ENCODE results near the gene GPR146.
"Not testable (repeated sequence)": the region's sequence is repeated elsewhere in the genome, so short reads cannot be mapped to it uniquely, and the experiment has no call there.

GPR146 gene

DNA sequence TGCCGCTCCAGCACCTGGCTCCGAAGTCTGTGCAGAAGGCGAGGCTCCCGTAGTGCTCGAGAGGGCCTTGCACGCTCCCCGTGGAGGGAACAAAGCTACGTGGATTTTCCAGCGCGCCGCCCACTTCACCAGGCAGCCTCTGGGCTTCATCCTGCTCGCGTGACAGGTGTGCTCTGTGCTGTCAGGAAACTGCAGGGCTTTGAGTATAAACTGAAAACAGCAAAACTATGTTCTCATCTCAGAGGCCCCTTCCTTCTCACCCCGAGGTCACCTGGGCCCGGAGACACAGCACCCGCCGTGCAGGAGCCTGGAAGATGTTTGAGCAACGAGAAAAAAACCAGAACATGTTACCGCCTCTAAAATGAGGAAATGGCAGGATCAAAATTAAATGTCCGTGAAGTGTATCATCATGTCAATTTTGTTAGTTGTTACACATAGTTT, 17.6 kb upstream of the GPR146 start:
- DNase-seq, result no peak

DNA sequence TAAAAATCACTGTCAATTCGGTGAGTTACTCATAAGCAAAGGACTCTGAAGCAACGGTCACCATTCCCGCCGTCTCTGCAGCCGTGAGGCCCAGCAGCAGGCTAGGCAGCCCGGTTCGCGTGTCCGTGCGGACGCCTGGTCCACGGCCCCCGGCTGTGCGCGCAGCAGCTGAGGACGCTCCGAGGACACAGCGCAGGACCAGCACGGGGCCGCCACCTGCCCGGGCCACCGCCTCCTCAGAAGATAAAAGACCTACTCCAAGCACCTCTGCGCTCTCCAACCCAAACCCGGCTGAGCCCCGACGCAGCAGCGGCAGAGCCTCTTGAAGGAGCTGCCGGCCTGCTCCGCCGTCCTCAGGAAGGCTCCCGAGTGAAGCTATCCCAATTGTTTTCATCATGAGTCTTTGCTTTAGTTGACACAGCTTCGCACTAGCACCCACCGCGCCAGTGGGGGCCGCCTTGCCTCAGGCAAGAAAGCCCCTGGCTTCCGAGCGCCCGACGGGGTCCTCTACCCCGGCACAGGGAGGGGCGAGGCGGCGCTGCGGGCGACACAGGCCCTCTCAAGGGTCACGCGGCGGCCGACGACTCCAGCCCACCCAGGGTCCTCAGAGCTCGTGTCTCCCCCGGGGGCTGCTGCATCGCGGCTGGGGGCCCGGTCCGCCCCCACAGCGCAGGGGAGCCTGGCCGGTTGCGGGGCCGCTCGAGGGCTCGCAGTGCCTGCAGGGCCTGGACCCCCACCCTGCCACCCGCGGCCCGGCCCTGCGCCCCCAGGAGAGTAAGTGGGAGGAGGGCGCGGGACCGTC, 16.9 kb upstream of the GPR146 start:
- DNase-seq, result no peak

DNA sequence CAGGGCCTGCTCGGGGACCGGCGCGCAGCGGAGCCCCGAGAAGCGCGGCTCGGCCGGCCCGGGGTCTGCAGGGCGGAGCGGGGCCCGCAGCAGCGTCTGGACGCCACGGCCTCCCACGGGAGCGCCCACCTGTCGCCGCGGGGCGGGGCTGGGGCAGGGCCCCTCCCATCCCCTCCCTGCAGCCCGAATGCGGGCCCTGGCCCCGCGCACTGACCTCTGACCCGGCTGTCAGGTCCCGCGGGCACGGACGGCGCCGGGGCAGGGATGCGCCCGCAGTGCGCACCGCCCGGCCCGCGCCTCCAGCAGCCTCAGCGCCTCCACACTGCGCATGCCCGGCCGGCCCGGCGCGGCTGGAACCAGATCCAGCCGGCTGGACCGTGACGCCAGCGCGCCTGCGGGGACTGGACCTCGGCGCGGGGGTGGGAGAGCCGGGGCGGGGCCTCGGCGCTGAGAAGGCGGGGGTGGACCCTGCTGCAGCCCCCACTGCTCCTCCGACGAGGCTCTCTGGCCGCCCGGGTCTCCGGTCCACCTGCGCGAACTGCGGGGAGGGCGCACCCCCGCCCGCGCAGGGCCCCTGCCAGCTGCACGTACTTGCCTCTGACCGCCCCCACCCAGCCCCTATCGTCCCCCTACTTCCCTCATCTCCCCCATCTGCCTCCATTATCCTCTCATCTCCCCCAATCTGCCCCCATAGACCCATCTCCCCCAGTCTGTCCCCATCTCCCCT, 16.1 kb upstream of the GPR146 start:
- DNase-seq, result peak; percentile 54 to 85 (median 72)

DNA sequence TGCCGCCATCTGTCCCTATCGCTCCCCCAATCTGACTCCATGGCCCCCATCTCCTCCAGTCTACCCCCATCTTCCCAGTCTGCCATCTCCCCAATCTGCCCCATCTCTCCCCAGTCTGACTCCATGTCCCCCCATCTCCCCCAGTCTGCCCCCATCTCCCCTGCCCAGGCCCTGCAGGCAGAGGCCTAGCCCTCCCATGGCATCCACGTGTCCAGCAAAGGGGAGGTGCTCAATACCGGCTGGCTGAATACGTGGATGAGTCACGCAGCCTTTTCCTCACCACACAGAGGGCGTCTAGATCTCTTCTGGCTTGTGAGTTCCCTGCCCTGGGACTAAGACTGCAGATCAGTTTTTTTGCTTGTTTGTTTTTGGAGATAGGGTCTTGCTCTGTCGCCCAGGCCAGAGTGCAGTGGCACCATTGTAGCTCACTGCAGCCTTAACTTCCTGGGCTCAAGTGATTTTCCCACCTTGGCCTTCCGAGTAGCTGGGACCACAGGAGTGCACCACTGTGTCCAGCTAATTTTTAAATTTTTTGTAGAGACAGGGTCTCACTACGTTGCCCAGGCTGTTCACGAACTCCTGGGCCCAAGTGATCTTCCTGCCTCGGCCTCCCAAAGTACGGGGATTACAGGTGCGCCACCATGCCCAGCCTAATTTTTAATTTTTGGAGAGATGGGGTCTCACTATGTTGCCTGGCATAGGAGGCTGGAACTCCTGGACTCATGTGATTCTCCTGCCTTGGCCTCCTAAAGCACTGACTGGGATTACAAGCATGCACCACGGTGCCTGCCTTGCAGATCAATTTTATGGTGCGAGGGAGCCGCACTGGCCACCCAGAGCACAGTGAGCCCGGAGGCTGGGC, 15.3 kb upstream of the GPR146 start:
- DNase-seq, result peak in 5 of 6 experiments; percentile 22 to 39 (median 24)

DNA sequence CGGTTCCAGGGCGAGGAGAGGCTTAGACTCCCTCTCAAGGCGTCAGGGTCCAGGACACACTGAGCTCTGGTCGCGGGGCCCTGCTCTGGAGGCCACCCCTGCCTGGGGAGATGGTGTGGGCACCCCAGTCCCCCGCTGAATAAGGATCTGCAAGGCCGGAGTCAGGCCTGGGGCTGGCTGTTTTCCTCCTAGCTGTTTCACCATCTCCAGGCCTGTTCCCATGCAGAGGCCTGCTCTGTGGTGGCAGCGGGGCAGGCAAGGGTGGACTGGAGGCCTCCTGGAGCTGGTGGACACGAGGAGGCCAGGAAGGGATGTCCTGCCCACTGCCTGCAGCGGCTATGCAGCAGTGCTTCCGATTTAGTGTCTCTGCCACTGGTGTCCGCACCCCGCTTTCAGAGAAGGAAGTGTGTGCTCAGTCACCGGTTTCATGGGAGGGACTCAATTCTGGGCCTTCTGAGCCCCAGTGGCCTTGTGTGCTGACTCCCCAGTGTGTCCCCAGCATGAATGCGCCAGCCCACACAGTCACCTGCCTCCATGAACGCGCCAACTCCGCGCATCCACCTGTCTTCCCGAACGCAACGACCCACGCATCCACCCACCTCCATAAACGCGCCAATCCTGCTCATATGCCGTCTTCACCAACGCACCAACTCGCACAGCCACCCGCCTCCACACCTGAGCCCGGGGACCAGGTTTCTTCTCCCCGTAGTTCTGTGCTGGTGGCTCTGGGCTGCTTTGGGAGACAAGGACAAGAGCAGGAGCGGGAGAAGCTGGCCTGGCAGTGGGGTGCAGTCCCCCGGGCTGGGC, 14.5 kb upstream of the GPR146 start:
- no peak for DNase-seq

DNA sequence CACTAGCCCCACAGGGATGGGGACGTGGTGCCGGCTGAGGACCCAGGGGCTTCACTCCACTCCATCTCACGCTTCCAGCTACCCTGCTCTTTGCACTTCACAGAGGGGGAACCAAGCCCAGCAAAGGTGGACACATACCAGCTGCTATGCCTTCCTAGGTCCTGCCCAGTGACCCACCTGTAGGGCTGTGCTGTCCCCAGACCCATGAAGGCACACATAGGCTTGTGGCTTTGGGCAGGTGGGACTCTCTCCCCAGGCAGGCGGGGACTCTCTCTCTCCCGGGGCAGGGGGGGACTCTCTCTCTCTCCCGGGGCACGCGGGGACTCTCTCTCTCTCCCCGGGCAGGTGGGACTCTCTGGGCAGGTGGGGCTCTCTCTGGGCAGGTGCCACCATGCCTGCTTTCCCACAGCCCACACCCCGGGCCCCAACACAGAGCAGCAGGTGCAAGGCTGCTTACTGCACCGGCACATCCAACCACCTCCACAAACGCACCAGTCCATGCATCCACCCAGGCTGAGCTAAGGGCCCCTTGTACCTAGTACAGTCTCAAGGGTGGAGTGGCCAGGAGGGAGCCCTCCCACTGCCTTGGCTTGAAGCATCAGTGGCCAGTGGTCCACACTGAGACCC, 13.8 kb upstream of the GPR146 start:
- no peak for DNase-seq

DNA sequence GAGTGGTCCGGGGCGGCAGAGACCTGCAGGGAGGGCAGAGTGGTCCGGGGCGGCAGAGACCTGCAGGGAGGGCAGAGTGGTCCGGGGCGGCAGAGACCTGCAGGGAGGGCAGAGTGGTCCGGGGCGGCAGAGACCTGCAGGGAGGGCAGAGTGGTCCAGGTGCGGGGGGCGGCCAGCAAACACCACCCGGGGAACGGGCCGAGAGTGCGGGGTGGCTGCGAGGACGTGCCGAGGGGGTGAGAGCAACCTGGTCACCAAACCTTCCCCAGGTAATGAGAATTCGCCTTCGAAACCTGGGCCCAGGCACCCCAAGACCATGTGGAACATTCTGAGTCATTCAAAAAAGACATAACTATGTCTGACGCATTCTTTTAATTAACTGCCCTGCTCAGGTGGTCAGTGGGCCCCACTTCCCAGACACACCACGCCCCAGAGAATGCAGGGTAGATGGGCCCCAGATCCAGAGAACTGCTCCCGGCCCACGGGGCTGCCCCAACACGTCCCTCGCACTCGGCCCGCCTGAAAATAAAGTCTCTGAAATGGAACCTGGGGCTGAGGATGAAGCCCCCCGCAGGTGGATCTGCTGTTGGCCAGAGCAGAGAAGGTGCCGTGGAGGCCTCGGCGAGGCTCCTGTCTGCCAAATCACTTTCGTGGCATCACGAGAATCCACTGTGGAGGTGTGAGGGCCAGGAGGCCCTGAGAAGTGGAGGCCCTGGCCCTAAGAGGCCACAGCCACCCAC, 12.5 kb upstream of the GPR146 start:
- no peak for DNase-seq

DNA sequence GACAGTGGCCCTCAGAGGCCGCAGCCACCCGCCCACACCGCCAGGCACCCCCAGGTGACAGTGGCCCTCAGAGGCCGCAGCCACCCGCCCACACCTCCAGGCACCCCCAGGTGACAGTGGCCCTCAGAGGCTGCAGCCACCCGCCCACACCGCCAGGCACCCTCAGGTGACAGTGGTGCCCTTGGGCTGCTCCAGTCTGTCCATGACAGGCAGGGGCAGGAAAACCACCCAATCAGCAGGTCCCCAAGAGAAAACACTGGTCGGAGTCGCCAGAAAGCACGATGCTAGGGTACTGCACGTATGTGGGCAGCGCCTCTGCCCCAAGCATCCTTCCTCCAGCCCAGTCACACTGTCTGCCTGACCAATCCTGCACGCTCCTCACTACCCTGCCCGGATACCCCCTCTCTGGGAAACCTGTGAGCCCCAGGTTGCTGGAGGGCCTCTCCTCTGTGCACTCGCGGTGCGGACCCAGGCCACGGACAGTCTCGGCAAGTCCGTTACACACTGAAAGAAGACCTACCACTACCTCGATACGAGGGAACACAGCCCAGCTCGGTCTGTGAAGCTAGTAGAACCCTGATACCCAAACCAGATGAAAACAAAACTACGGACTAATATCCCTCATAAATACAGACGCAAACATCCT, 11.7 kb upstream of the GPR146 start:
- no peak for DNase-seq

DNA sequence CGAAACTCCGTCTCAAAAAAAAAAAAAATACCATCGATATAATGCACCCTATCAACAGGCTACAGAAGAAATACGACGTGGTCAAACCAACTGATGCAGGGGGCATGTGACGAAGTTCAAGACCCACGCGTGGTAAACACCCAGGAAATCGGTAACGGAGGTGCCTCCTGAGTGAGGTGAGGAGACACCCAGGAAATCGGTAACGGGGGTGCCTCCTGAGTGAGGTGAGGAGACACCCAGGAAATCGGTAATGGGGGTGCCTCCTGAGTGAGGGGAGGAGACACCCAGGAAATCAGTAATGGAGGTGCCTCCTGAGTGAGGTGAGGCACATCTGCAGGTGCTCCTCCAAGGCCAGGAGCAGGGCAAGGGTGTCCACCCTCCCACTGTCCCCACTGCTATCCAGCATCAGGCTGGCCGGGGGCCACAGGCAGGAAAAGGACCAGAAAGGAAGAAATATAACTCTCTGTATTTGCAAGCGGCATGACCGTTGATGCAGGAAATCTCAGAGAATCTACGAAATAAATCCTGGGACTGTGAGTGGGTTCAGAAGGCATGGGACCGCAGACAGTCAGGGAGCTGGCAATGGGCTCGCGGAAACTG, 10.7 kb upstream of the GPR146 start:
- DNase-seq, result peak in 5 of 6 experiments; percentile 5 to 62 (median 59)

DNA sequence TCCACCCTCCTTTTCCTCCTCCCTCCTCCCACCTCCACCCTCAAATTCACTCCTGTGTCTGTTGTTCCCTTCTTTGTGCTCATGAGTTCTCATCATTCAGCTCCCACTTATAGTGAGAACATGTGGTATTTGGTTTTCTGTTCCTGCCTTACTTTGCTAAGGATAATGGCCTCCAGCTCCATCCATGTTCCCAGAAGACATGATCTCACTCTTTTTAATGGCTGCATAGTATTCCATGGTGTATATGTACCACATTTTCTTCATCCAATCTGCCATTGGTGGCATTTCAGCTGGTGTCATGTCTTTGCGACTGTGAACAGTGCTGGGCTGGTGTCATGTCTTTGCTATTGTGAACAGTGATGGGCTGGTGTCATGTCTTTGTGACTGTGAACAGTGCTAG, 9.6 kb upstream of the GPR146 start:
- DNase-seq, result not testable (repeated sequence)

DNA sequence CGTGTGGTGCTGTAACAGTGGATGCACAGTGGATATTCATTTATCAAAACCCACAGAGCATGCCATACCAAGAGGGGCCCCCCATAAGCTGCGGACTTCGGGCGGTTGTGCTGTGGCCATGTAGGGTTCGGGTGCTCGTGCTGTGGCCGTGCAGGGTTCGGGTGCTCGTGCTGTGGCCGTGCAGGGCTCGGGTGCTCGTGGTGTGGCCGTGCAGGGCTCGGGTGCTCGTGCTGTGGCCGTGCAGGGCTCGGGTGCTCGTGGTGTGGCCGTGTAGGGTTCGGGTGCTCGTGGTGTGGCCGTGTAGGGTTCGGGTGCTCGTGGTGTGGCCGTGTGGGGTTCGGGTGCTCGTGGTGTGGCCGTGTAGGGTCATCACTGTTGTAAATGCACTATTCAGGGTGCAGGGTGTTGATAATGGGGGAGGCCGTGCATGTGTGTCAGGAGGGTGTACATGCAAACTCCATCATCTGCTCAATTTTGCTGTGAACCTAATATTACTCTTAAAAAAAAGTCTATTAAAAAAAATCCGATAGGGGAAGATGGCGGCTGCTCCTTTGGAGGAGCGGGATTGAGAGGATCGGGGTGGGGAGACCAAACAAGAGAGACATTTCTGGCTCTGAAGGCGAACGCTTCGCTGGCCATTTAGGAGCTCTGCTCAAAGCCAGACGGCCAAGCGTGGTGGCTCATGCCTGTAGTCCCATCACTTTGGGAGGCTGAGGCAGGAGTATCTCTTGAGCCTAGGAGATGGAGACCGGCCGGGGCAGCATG, 8.0 kb upstream of the GPR146 start:
- not testable (repeated sequence) for DNase-seq

DNA sequence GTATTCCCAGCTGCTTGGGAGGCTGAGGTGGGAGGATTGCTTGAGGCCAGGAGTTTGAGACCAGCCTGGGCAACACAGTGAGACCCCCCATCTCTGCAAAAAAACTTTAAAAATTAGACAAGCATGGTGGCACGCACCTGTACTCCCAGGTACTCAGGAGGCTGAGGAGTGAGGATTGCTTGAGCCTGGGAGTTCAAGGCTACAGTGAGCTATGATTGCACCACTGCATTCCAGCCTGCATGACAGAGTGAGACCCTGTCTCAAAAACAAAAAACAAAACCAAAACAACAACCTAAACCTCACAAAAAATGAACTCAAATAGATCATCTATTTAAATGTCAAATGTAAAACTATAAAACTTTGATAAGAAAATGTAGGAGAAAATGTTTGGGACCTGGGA, 4.1 kb upstream of the GPR146 start:
- DNase-seq, result not testable (repeated sequence)

DNA sequence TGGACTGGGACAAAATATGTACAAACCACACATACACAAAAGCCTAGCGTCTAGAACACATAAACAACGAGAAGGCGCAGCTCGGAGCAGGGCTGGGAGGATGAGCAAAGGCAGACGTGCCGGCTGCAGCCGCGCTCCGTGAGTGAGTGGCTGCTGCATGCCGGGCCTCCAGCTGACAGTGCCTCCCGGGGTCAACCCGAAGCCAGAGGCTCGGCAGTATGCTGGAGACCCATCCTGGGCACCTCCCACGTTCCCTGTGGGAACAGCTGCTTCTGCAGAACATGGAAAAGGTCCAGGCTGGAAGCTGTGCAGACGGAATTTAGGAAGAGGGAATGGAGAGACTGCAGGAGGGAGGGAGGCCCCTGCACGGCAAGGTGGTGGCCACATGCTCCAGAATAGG, 3.6 kb upstream of the GPR146 start:
- no peak for DNase-seq

DNA sequence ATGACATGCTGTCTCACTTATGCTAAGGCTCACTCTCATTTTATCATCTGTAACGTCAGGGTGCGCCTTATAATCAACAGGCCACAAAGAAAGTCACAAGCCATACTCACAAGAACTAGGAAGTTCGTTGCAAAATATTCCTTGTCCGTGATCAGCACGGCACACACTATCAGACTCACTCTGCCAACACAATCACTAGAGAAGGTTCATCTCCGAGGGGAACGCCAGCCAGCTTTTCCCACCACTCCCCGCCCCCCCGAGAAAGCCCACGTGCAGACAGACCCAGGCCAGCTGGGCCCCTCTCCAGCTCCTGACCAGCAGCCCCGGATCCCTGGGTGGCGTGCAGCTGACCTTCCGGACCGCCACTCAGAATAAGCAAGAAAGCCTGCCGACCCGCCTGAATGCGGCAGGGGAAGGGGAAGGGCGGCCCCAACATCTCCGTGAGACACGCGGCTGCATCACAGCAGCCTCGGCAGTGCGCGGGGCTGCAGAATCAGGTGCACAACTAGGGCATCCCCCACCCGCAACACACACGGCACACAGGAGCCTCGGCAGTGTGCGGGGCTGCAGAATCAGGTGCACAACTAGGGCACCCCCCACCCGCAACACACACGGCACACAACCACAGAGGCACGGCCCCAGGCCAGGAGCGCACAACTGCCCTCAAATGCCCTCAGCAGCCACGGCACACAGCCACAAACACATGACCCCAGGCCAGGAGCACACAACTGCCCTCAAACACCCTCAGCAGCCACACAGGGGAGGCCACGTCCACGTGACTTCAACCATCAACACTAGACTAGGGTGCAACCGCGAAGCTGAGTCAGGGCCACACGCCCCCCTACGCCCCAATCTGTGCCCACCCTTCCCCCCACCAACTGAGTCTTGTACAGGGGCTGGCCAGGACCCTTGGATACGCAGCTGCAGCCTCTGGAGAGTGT, 2.5 kb upstream of the GPR146 start:
- no peak for DNase-seq

DNA sequence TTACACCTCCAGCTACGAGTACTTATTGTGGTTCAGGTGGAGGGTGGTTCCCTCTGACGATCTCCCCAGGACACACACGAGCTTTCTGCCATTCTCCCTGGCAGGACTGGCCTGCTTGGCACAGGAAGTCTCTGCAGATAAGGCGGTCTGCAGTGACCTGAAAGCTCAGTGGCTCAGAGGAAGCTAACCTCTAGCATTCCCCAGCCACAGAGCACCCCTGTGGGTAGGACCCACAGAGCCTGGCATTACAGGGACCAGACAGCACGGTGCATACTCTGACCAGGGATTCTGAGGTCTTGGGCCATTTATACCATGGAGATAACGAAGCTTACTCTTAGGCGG, 1.9 kb upstream of the GPR146 start:
- DNase-seq, result no peak

DNA sequence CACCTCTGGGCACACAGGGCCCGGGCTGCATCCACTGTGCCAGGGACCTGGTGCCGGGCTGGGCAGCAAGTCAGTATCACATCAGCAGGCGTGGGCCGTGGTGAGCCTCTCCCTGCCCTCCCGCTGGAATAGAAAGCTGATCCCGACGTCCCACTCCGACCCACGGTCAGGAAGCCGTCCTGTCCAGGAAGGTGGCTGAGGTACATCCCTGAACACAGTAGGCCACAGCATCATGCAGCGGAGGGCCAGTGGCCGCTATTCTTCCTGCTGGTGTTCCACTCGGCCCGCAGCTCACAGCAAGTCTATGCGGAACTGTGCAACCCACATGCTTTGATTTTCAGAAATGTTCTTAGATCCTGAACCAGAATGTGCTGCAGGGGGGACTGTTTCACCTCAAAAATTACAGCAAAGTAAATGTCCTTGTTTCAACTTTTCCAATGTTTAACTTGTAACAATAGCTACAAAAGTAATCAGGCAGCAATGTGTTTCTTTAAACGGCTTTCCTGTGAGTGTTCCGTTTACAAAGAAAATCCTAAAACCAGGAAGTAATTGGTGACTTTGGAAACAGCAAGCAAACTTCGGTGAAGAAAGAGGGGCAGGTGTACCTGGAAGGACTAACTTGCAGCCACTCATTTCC, 676 bp upstream of the GPR146 start:
- DNase-seq, result no peak
